HG03064 (cell line): ENCODE data around the gene C2CD3.
A peak's percentile ranks its signal among the peaks of the same experiment; 100 is the strongest.

Source experiments
- ATAC-seq: cut with Tn5 transposase; IDR thresholded peaks from one replicate; pipeline ENCODE4 v1.9.1; 2021; ENCODE audit warnings: low read depth; ENCODE audit not compliant: unreplicated experiment

C2CD3 gene

DNA sequence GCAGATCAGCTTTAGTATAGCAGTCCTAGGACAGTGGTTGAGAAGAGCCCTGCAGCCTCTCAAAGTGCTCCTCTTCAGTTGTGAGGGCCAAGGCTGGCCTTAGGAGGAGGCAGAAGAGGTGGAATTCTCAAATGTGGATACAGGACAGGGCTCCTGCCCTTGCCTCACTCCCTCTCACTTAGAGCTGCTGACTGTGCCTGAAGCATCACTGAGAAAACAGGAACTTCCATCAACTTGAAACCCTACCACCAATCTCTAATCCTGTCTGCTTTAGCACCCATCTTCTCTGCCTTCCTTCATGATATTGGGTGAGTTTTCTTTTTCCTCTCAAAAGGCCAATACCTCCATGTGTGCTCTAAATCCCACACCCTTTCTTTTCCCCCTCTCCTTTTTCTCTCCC is 147.5 kb downstream of the C2CD3 start:
- no peak for ATAC-seq

DNA sequence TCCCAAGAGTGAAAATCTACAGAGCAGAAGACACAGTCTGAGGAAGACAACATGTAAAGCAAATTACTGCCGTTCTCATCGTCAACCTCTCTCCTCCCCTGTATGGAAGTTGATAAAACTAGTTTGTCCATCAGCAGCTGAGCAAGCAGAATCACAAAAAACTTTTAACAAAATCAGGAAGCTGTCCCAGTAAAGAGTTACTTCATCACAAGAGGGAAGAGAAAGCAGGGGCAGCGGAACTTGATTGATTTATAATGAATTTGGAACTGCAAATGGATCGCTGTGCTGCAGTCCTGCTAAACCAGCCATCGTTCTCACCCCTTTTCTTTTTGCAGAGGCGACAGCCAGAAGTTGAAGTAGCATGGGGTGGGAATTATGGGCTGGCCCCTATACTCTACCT is 148.3 kb downstream of the C2CD3 start:
- no peak for ATAC-seq

DNA sequence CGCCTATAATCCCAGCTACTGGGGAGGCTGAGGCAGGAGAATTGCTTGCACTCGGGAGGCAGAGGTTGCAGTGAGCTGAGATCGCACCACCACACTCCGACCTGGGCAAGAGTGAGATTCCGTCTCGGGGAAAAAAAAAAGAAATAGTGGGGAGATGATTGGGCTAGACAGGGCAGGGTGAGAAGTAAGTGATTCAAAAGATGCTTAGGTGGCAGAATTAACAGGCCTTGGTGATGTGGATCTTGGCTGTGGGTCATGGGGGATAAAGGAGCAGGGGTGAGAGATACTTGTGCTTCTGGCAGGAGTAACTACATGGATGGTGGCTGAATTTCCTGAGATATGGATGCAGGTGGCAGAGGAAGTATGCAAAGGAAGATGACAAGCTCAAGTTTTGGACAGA is 148.8 kb downstream of the C2CD3 start:
- ATAC-seq: no peak

DNA sequence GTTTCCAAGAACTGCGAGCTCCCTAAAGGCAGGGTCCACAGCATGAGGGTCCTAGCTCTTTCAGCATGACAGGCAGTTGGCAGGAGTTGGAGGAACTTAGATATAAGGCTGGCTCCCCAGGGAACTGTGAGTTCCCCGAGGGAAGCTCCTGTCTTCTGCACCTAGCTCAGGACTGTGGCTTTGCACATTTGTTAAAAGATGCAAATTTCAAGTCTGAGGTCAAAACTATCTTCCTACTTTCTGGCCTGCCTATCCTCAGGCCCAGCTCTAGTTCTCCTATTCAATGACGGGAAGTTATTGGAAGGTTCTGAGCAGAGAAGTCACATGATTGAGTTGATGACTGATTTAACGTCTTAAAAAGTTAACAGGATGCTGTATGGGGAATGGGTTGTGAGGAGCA is 150.3 kb downstream of the C2CD3 start:
- ATAC-seq: no peak

DNA sequence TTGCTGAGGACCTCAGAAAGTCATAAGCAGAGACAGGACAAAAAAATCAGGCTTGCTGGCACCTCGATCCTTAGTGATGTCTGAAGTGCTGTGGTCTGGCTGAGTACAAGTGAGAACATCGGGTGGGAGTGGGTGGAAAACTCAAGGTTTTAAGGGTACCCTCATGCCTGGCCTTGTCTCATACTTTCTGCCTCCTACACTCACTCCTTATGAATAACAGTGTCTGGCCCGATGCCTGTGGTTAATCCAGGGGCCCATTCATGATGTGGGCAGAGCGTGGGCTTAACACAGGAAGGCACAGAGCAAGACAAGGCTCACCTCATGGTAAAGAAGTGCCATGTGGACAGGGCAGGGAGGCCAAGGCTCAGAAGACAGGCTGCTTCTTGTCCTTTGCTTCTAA is 150.9 kb downstream of the C2CD3 start:
- ATAC-seq: no peak

DNA sequence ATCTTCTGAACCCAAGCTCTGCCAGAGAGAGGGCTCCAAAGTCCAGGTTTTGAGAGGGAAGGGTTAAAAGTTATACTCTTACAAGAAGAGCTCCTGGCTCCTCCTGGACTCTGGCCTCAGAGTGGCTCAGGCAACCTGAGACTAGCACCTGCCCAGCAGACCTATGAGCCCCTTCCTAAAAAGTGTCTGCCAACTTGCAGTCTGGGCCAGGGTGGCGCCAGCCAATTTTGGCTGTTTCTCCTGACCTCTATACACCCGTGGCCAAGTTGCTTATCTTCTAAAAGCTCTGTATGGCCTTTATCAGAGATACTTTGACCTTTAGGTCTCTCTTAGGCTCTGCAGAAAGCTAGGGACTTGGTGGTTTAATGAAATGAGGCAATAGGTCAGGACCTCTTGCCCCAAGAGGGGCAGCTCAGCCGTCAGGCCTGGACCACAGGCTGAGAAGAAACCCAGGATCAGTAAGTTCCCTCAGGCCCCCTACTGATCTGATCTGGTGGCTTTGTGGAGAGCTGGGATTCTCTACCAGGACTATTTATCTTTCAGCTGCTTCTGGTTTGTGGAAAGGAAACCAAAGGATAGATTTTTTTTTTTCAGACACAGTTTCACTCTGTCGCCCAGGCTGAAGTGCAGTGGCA is 151.6 kb downstream of the C2CD3 start:
- no peak for ATAC-seq

DNA sequence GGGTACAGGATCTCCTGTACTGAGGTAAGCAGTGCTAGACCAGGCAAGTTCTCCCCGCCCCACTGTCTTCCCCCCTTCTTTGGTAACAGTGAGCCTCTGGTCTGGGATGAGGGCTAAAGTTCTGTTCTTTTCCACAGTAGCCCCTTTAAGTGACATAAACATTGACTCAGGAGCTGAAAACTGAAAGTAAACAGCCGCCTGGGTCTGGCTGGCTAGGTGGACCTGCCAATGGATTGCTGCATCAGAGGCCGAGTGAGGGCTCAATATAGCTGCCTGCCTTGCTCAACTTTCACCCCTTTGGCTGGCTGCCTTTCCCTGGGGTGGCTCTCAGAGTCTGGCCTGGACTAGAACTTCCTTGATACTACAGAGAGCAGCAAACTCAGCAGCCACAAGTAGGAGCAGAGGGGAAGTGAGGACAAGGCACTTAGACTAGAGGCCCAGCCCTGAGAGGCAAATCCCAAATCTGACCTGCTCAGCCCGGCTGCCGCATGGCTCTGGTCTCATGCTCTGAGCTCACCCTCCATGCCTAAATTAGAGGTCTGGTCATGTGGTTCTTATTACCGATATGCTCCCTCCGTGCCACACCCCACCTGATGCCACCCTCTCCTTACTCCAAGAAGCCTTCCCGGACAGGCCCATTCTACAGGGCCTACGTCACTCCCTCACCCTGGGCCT is 152.3 kb downstream of the C2CD3 start:
- no peak for ATAC-seq

DNA sequence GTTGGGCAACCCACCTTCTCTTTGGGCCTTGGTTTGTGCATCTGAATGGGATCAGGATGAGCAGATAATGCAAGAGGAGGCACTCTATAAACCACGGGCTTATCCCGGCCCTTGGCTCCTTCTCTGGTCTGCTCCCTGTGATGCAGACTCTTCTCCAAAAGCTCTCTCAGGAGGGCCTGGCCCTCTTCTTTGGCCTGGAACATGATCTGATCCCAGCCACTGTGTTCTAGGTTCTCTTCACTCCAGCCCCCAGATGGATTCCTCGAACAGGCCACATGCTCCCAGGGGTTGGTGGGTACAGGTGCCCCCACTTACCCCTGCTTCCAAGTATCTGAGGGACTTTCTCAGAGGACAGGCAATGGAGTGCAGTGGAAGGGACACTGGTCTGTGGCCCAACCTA is 153.2 kb downstream of the C2CD3 start:
- no peak for ATAC-seq

DNA sequence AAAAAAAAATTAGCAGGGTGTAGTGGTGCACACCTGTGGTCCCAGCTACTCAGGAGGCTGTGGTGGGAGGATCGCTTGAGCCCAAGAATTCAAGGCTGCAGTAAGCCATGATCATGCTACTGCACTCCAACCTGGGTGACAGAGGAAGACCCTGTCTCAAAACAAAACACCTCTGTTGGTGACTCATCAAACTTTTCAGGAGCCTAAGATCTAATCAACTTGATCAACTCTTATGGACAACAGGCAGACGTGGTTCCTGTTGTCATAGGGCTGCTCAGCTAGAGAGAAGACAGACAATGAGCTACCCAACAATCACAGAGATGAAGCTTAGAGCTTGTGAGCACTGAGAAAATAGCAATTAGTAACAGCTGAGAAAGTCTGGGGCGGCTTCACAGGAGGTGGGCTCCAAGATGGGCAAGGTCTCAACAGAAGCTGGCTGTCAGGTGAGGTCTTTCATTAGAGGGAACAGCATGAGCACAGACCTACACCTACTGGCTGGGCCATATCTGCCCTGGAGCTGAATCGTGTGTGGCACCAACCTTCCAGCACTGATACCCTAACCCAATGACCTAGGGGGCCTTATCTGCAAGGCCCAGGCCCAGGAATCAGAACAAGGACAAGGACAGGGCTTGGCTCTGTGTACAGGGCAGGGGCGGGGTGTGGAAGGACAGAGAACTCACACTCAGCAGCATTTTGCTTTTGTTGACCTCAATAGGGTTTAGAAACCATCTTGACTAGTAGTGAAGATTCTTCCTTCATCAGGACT is 154.7 kb downstream of the C2CD3 start:
- ATAC-seq: no peak

DNA sequence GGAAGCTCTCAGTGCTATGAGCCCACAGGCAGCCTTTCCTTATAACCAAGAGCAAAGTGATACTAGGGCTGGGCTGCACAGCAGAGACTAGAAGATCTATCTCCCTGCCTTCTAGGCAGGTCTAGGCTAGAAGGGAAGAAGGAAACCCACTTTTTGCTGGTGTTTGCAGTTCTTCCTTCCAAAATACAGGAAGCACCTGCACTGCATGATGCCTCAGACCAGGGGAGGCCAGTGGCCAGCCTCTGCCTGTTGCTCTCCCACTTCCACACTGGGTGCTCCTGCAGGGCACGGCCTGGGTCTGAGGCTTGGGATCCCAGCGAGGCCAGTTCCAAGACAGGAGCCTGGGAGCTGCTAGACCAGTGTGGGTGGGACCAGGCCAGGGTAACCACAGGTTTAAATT is 155.9 kb downstream of the C2CD3 start:
- no peak for ATAC-seq

DNA sequence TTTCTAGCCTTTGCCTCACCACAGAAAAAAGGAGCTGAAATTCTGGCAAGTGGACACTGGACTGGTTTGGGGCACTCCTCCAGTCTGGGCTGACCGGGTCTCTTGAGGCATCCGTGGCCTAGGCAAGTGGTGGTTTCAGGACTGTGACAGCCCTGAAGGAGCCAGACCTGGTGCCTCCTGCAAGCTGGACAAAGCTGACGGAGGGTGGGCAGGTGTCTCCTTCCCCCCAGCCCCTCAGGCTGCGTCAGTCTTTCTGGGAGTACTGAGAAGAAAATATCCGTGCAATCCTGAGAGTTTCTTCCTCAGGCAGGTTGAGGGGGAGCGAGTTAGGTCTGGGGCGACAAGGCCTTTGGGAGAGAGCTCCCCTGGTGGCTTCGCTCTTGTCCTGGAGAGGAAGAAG is 157.7 kb downstream of the C2CD3 start:
- no peak for ATAC-seq

DNA sequence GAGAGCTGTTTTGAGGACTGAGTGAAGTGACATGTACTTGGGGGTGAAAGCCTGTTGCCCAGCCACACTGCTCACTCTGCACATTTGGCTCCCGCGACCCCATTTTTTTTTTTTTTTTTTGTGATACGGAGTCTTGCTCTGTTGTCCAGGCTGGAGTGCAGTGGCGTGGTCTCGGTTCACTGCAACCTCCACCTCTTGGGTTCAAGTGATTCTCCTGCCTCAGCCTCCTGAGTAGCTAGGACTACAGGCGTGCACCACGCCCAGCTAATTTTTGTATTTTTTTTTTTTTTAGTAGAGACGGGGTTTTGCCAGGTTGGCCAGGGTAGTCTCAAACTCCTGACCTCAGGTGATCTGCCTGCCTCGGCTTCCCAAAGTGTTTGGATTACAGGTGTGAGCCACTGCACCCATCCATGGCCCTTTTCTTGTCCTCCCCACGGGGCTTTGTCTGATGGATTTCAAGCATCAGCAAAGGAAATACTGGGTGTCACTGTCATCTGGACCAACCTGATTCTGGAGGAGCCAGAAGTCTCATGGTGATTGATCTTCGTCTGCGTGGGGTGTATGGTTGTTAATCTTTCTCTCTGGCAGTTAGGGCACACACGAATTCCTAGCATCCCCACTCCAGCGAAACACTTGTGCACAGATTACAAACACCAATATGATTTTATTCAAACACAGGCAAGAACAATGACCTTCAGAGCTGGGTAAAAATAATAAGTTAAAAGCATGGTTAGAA is 158.6 kb downstream of the C2CD3 start:
- ATAC-seq: no peak

DNA sequence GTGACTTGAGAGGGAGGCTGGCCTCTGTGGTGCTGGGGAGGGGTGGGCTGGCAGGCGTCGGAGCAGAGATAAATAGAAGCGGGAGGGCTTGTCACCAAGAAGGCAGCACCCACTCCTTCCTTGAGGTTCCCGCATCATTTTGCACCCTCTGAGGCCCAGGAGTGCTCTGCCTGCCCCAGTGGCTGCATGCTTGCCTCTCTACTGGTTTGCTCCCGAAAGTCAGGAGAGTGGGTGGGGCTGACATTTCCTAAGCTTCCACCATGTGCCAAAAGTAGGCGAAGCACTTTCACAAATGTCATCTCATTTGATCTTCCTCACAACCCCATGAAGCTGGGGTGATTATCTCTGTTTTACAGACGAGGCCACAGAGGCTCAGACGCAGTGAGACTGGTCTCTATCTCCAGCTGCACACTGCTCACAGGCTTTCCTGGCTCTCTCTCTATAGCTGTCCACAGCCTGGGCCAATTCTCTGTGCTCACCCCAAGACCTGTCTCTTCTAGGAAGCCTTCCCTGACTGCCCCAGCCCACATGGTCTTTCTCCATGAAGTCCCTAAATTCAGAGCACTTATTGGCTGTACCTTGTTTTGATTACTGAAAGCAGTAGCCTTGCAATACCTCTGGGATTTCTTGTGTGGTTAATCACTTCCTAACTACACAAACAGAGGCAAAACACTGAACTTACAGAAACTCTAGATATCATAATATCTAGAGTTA is 159.3 kb downstream of the C2CD3 start:
- peak; percentile 73 for ATAC-seq

DNA sequence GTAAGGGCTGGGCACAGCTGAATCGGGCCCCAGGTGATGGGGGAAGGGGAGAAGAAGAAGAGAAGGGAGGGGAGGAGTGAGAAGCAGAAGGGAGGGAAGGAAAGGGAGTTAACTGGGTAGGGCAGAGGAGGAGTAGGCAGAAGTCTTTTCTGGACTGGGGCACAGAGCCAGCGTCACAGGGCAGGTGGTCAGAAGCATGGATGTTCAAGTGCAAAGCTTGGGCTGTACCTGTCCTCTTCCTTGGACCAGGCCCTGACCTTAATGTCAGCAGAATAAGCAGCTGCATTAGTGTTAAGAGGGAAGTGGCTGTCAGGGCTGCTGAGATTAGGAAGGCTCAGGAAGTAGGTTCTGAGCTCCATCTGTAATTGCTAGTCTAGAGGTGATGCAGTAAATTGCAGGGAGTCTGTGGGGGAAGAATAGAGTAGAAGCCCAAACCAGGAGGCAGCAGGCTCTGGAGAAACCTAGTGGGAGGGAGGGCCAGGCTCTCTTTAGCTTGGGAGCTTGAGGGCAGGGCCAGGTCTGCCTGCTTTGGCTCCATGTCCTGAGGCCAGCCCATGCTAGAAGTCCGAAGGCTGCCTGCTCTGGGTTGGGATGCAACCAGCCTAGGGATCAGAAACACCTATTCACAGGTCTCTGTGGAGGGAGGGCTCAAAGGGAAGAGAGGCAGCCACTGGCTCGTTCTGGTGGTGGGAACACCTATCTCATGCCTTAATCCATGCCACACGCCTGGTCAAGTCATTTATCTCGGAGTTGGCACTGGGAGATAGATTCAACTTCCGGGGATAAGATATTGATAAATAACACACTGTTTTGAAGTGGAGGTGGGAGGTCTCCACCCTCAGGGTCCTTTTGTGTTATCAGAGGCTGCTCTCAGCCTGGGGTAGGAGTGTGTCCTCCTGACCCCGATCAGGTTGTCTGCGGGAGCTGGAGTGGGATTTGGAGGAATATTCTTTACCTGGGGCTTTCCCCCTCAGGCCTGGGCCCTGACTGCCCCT is 160.2 kb downstream of the C2CD3 start:
- ATAC-seq: no peak

DNA sequence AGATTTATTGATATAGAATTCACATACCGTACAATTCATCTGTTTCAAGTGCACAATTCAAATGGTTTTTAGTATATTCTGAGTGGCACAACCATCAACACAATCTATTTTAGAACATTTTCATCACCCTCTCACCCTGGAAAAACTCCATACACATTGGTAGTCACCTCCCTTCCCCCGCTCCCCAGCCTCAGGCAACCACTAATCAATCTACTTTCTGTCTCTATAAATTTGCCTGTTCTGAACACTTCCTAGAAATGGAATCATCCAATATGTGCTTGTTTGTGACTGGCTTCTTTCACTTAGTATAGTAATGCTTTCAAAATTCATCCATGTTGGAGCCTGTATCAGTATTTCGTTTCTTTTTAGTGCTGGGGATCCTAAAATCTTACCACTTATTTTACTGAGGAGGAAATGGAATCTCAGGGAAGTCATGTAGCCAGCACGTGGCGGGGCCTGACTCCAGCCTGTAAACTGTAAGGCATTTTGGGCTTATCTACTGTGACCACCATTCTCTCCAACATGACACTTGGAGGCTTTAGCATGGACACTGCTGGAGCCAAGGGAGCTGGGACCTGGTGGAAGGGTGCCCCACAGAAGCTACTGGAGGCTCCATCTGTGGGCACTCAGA is 161.0 kb downstream of the C2CD3 start:
- ATAC-seq: no peak

DNA sequence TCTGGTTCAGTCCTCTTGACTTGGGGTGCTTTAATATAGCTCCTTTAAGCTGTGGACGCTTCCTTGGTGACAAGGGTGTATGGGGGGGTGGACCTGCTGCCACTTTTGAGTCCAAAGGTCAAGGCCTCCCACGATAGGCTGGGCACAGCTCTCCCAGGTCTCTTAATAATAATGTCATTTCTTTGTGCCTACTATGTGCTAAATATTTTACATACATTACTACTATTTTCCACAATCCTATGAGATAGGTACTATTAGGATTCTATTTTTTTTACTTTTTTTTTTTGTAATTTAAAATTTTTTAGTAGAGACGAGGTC is 161.6 kb downstream of the C2CD3 start:
- no peak for ATAC-seq

DNA sequence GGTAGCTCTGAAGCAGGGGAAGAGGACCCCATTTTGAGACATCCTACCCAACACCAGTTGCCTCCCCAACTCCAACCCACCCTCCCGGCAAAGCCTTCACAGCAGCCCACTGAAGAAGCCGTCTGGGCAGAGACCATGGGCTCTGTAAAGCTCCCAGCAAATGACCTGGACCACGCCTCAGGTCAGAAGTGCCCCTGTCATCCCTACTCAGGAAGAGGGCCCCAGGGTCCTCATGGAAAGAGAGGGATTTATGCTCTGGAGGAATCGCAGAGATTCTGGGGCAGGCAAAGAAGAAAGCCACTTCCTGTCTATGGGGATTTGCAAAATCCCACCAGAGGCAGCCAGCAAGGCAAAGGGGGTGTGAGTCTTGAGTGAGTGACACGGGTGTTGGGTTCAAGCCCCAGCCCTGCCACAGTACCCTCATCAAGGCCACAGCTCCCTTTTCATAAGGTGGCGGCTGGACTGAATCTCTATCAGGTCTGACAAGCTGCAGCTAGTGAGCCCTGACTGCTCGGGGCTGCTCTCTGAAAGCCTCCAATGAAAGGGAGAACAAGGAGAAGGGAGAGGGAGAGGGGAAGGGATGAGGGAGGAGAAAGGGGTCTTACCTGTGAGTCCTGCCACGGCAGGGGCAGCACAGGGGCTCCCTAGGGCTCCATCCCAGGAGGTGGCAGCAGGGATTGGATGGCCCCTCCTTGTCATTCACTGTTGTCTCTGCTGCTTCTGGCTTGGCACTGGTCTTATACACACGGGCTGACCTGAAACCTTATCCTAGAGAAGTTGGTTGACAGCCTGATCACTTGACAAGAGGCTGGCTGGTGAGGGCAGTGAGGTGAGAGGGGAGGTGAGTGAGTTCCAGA is 162.2 kb downstream of the C2CD3 start, which contains the start of gene UCP3:
UCP3 (minus strand) TSS at position 713 of the 857 bp plus-strand sequence. CDS start 2,043 bp downstream, outside the sequence.
- no peak for ATAC-seq
